ENCODE results near the gene ZNF235.

GRCh38 chr19:44258136-44258535 is 46.7 kb downstream of the ZNF235 start:
- TF ChIP-seq, protein P1, sequence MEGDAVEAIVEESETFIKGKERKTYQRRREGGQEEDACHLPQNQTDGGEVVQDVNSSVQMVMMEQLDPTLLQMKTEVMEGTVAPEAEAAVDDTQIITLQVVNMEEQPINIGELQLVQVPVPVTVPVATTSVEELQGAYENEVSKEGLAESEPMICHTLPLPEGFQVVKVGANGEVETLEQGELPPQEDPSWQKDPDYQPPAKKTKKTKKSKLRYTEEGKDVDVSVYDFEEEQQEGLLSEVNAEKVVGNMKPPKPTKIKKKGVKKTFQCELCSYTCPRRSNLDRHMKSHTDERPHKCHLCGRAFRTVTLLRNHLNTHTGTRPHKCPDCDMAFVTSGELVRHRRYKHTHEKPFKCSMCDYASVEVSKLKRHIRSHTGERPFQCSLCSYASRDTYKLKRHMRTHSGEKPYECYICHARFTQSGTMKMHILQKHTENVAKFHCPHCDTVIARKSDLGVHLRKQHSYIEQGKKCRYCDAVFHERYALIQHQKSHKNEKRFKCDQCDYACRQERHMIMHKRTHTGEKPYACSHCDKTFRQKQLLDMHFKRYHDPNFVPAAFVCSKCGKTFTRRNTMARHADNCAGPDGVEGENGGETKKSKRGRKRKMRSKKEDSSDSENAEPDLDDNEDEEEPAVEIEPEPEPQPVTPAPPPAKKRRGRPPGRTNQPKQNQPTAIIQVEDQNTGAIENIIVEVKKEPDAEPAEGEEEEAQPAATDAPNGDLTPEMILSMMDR (IDR thresholded peaks at IDR 0.05): no peak
- no peak for TF ChIP-seq POLR2A (IDR thresholded peaks at IDR 0.05)
